K562 (cell line): ENCODE data around the gene MAGI3. TPM values are rescaled to one million over a fixed set of nuclear protein-coding genes. Genes with fewer than 3 reads are reported as not detected.

Source experiments
- ATAC-seq: fragments of 200-7000 bp; cut with Tn5 transposase; 3 replicates; pipeline ENCODE4 v1.9.1; 2020; ENCODE audit warnings: moderate library complexity
- BruUV-seq: library from RNA; stranded (reverse); fragments of 400-500 nt; replicated peaks from 2 replicates; lab custom pipeline; 2021; lab: Mats Ljungman, UMichigan
- CTCF ChIA-PET: fragments of 300-600 bp; formaldehyde crosslinking; extraction: SDS; loops from one replicate; lab custom pipeline; 2021; ENCODE audit warnings: low intra/inter-chr PET ratio; lab: Yijun Ruan, JAX
- POLR2A ChIA-PET: fragments of 300-600, 350-650 bp; sonication (Branson Sonifier 250); formaldehyde crosslinking; extraction: SDS; loops from one replicate; lab custom pipeline; 2021; ENCODE audit warnings: antibody characterized with exemption, inconsistent platforms; lab: Yijun Ruan, JAX
- DNase-seq, 4 experiments: peaks; one replicate each; pipeline versions ENCODE4 v3.0.0 to v3.0.0-alpha.2; 2011 to 2018; ENCODE audit warnings: low spot score in 3 of 4, mixed read lengths in 3 of 4; ENCODE audit errors: extremely low read depth in 1 of 4
- FAIRE-seq: peaks from 2 replicates; lab custom pipeline; 2011; peaks lifted over from hg19 to GRCh38; lab: Jason Lieb, UNC
- H2AFZ ChIP-seq: 2 replicates; pipeline ENCODE4 v1.6.0; 2011; ENCODE audit warnings: low read depth, low read length, control low read depth, inconsistent platforms
- H3K27ac ChIP-seq: fragments of 200-600 bp; 3 replicates; pipeline ENCODE4 v1.8.0; 2011; ENCODE audit warnings: low read depth, mild to moderate bottlenecking, control low read depth, inconsistent platforms, low read length, moderate library complexity, mixed read lengths; ENCODE audit errors: extremely low read depth
- H3K27me3 ChIP-seq, 2 experiments: fragments of 300-600 bp in 1 of 2; 2 replicates in 1 of 2; 3 replicates in 1 of 2; pipeline versions ENCODE4 v1.6.0 to v1.8.0; 2011; ENCODE audit warnings: inconsistent platforms in 2 of 2, low read length in 2 of 2, mild to moderate bottlenecking in 1 of 2, mixed read lengths in 1 of 2, moderate library complexity in 1 of 2; ENCODE audit not compliant: control insufficient read depth in 2 of 2, insufficient read depth in 2 of 2
- H3K36me3 ChIP-seq: fragments of 300-600 bp; 3 replicates; pipeline ENCODE4 v1.8.0; 2011; ENCODE audit warnings: mild to moderate bottlenecking, low read length, inconsistent platforms; ENCODE audit not compliant: control insufficient read depth, insufficient read depth
- H3K4me1 ChIP-seq, 2 experiments: fragments of 200-600 bp in 1 of 2; replicated peaks in 1 of 2; 2 replicates in 1 of 2; 3 replicates in 1 of 2; pipeline versions ENCODE4 v1.5.1 to v1.8.0; 2011; ENCODE audit warnings: inconsistent platforms in 2 of 2, low read length in 2 of 2, mild to moderate bottlenecking in 1 of 2, mixed read lengths in 1 of 2, moderate library complexity in 1 of 2; ENCODE audit not compliant: control insufficient read depth in 2 of 2, insufficient read depth in 2 of 2
- H3K4me2 ChIP-seq: 2 replicates; pipeline ENCODE4 v1.6.1; 2011; ENCODE audit warnings: low read length, control low read depth, inconsistent platforms, mixed read lengths; ENCODE audit not compliant: insufficient read depth
- H3K4me3 ChIP-seq: fragments of 200-600 bp; sonication (generic), shearing (Covaris generic); 2 replicates; pipeline ENCODE4 v1.5.1; 2016; ENCODE audit warnings: control low read depth, inconsistent platforms
- H3K79me2 ChIP-seq: fragments of 200-600 bp; 3 replicates; pipeline ENCODE4 v1.8.0; 2011; ENCODE audit warnings: low read length, inconsistent platforms; ENCODE audit not compliant: control insufficient read depth, insufficient read depth
- H3K9ac ChIP-seq, 2 experiments: 2 replicates each; pipeline versions ENCODE4 v1.6.0 to v1.6.1; 2011; ENCODE audit warnings: low read depth in 2 of 2, low read length in 2 of 2, control low read depth in 1 of 2, inconsistent platforms in 1 of 2, mild to moderate bottlenecking in 1 of 2, mixed read lengths in 1 of 2; ENCODE audit not compliant: insufficient read depth in 1 of 2
- H3K9me1 ChIP-seq: one replicate; pipeline ENCODE4 v1.6.0; 2011; ENCODE audit warnings: inconsistent platforms, mild to moderate bottlenecking, low read length, moderate library complexity; ENCODE audit not compliant: control insufficient read depth, insufficient read depth
- H3K9me3 ChIP-seq: replicated peaks from 2 replicates; pipeline ENCODE4 v1.5.1; 2011; ENCODE audit warnings: low read depth, low read length, inconsistent platforms; ENCODE audit not compliant: control insufficient read depth, insufficient read depth
- H4K20me1 ChIP-seq: replicated peaks from 2 replicates; pipeline ENCODE4 v1.6.1; 2011; ENCODE audit warnings: low read length, inconsistent platforms, mixed read lengths; ENCODE audit not compliant: control insufficient read depth, insufficient read depth
- ETV6 ChIP-seq, 3 experiments: fragments of 150-350 bp in 1 of 3; sonication (generic) in 1 of 3; formaldehyde crosslinking in 1 of 3; IDR thresholded peaks; 2 replicates each; pipeline versions ENCODE4 v1.6.1 to v1.8.0; 2014 to 2022; ENCODE audit warnings: borderline replicate concordance in 2 of 3, low read depth in 2 of 3, antibody characterized with exemption in 1 of 3, low read length in 1 of 3, mild to moderate bottlenecking in 1 of 3, missing genetic modification reagents in 1 of 3
- SMAD2 ChIP-seq: fragments of 150-350 bp; IDR thresholded peaks from 2 replicates; pipeline ENCODE4 v1.6.1; 2014; ENCODE audit warnings: low read depth, mild to moderate bottlenecking, low read length
- SMARCA4 ChIP-seq: fragments of 450-650 bp; IDR thresholded peaks from 2 replicates; pipeline ENCODE4 v1.6.1; 2016
- SOX6 ChIP-seq: fragments of 450-650 bp; IDR thresholded peaks from 2 replicates; pipeline ENCODE4 v1.6.1; 2014; ENCODE audit warnings: mild to moderate bottlenecking
- ZBTB17 ChIP-seq: fragments of 450-650 bp; formaldehyde crosslinking; IDR thresholded peaks from 2 replicates; pipeline ENCODE4 v1.4.0; 2020; ENCODE audit warnings: mild to moderate bottlenecking
- ZBTB43 ChIP-seq: sonication (generic); formaldehyde crosslinking; IDR thresholded peaks from 2 replicates; pipeline ENCODE4 v1.8.0; 2023; ENCODE audit warnings: mild to moderate bottlenecking, missing genetic modification reagents
- ZNF280A ChIP-seq: fragments of 450-650 bp; IDR thresholded peaks from 2 replicates; pipeline ENCODE4 v1.6.1; 2018; ENCODE audit warnings: mild to moderate bottlenecking, low read depth; ENCODE audit not compliant: partially characterized antibody
- ZNF644 ChIP-seq: fragments of 200-800 bp; sonication (Bioruptor generic); IDR thresholded peaks from 2 replicates; pipeline ENCODE4 v1.6.1; 2016; ENCODE audit warnings: low read depth, missing genetic modification characterization, missing compliant biosample characterization
- WGBS: fragments of 100-300 bp; shearing (Covaris generic); methylation state at CpG from one replicate; pipeline ENCODE4 v1.1.6; 2016; ENCODE audit warnings: low coverage, mixed read lengths; ENCODE audit not compliant: insufficient coverage; ENCODE audit errors: missing lambda C conversion rate; 5-methylcytosine and 5-hydroxymethylcytosine counted together
- in situ Hi-C: fragments of 300-500 bp; cut with MboI; formaldehyde crosslinking; loops from 4 replicates; pipeline ENCODE4 v1.15.0; 2018; ENCODE audit warnings: inconsistent platforms, mixed read lengths
- intact Hi-C: fragments of 100-400 bp; cut with micrococcal nuclease; formaldehyde crosslinking; loops from 2 replicates; pipeline ENCODE4 v1.14.2; 2022
- polyA plus RNA-seq, 8 experiments: library from polyadenylated mRNA; depleted of rRNA in 4 of 8; stranded (reverse) in 5 of 8; unstranded in 3 of 8; fragments of >200 nt; fragmentation: Nextera tagmentation in 2 of 8; fragmentation: Illumina TruSeq in 1 of 8; extraction: Ambion mirVana in 2 of 8; extraction: Trizol in 1 of 8; gene quantifications; 2 replicates each; pipeline versions ENCODE4 v1.2.1 to v1.2.3, GENCODE V29; 2011 to 2014; ENCODE audit warnings: inconsistent platforms in 1 of 8, missing spikeins in 1 of 8
- total RNA-seq, 7 experiments: library from RNA; depleted of rRNA in 6 of 7; stranded (reverse); fragments of >200 nt in 6 of 7; fragmentation: Illumina TruSeq in 2 of 7; extraction: Trizol in 2 of 7; gene quantifications; 2 replicates each; pipeline versions ENCODE4 v1.2.1 to v1.2.3, GENCODE V29; 2011 to 2021; ENCODE audit warnings: low replicate concordance in 1 of 7

The MAGI3 gene
- total and polyA plus RNA-seq, 9 of the 15 experiments (the other 6 are each of a cell fraction or from before 2014, with no cell fraction given): 1.0 to 8.6 (median 5.5) TPM

GRCh38 chr1:113662101-113662500 lies 271.8 kb downstream of the MAGI3 start:
- Histone ChIP-seq H3K9ac (no peak overlapping the region), H3K36me3 (no peaks in the 10 kb centered on the region), H3K9me3 (no peaks in the 10 kb centered on the region), H2AFZ (no peak overlapping the region), H3K79me2 (no peaks in the 10 kb centered on the region), H3K27me3 (no peaks in the 10 kb centered on the region), H3K4me2 (no peak overlapping the region), H3K4me3 (no peak overlapping the region), H3K4me1 (peaks cover 3 to 28% of the 10 kb centered on the region in 2 experiments; a peak in 4 of 5 replicates), H4K20me1 (no peaks in the 10 kb centered on the region), H3K27ac (no peak overlapping the region), H3K9me1 (no peaks in the 10 kb centered on the region)
- no TSS peak for BruUV-seq
- in situ Hi-C loops (no loop called here), intact Hi-C loops (no loop called here)
- ChIA-PET CTCF (interaction anchor here (0.6 kb wide), 1 partner anchor 1191 kb away, joined by 3 read pairs; no protein-coding TSS in a partner anchor), POLR2A (no interaction called here)
- no peak for FAIRE-seq
- no peak for ATAC-seq
- no peak for DNase-seq
- TF ChIP-seq ZNF644 (tag) (no peak), SMAD2 (no peak), ZBTB43 (CRISPR knock-in tag) (no peak), ZNF280A (no peak), SMARCA4 (no peak), SOX6 (no peak), ZBTB17 (CRISPR knock-in tag) (no peak), ETV6 (IDR thresholded peaks at IDR 0.05; ENCODE audit: borderline replicate concordance in 1 of 2, low read depth in 2 of 2, low read length in 1 of 2) (no peak), ETV6 (CRISPR knock-in tag; IDR thresholded peaks at IDR 0.05; ENCODE audit: borderline replicate concordance) (no peak)
- 45% methylated on average over 1 of the region's 1 CpG for WGBS
